Keratinocyte (primary cell): Measurements from ENCODE around the gene TPPP2. TPM values are rescaled to one million over a fixed set of nuclear protein-coding genes. Genes with fewer than 3 reads are reported as not detected.
A peak's percentile ranks its signal among the peaks of the same experiment; 100 is the strongest.

Experiments used
- DNase-seq: peaks from one replicate; pipeline ENCODE4 v3.0.0-alpha.2; 2011; ENCODE audit warnings: low read depth, missing footprints, low spot score
- FAIRE-seq: peaks from 2 replicates; lab custom pipeline; 2011; peaks lifted over from hg19 to GRCh38; lab: Jason Lieb, UNC
- H2AFZ ChIP-seq: 2 replicates; pipeline ENCODE4 v1.6.0; 2012; ENCODE audit warnings: low read length, control low read depth, inconsistent platforms; ENCODE audit not compliant: control insufficient read depth
- H3K27ac ChIP-seq: 2 replicates; pipeline ENCODE4 v1.5.1; 2011; ENCODE audit warnings: low read length; ENCODE audit not compliant: control insufficient read depth, insufficient read depth
- H3K27me3 ChIP-seq: 3 replicates; pipeline ENCODE4 v1.6.0; 2011; ENCODE audit warnings: low read length; ENCODE audit not compliant: control insufficient read depth, insufficient read depth; ENCODE audit errors: extremely low read depth
- H3K36me3 ChIP-seq, 2 experiments: 2 replicates in 1 of 2; 3 replicates in 1 of 2; pipeline ENCODE4 v1.5.1; 2011; ENCODE audit warnings: low read length in 2 of 2, mild to moderate bottlenecking in 1 of 2; ENCODE audit not compliant: control insufficient read depth in 2 of 2, insufficient read depth in 2 of 2; ENCODE audit errors: extremely low read depth in 1 of 2
- H3K4me1 ChIP-seq: 3 replicates; pipeline ENCODE4 v1.5.1; 2011; ENCODE audit warnings: low read length; ENCODE audit not compliant: control insufficient read depth, insufficient read depth; ENCODE audit errors: extremely low read depth
- H3K4me2 ChIP-seq: 3 replicates; pipeline ENCODE4 v1.6.0; 2011; ENCODE audit warnings: low read depth, low read length; ENCODE audit not compliant: control insufficient read depth, insufficient read depth; ENCODE audit errors: extremely low read depth
- H3K4me3 ChIP-seq, 3 experiments: fragments of 200-600 bp in 1 of 3; sonication (generic) in 1 of 3; 2 replicates in 2 of 3; 3 replicates in 1 of 3; pipeline ENCODE4 v1.5.1; 2011 to 2016; ENCODE audit warnings: low read length in 3 of 3, mild to moderate bottlenecking in 3 of 3, control low read depth in 2 of 3, inconsistent platforms in 1 of 3, low read depth in 1 of 3, mixed read lengths in 1 of 3, mixed run types in 1 of 3, moderate library complexity in 1 of 3; ENCODE audit not compliant: control insufficient read depth in 2 of 3, insufficient read depth in 2 of 3; ENCODE audit errors: extremely low read depth in 1 of 3
- H3K79me2 ChIP-seq: 2 replicates; pipeline ENCODE4 v1.6.0; 2012; ENCODE audit warnings: low read length; ENCODE audit not compliant: control insufficient read depth, insufficient read depth
- H3K9ac ChIP-seq: 3 replicates; pipeline ENCODE4 v1.6.0; 2011; ENCODE audit warnings: low read length; ENCODE audit not compliant: control insufficient read depth, insufficient read depth; ENCODE audit errors: extremely low read depth
- H3K9me1 ChIP-seq: 3 replicates; pipeline ENCODE4 v1.6.0; 2011; ENCODE audit warnings: low read length; ENCODE audit not compliant: control insufficient read depth, insufficient read depth; ENCODE audit errors: extremely low read depth
- H3K9me3 ChIP-seq: 2 replicates; pipeline ENCODE4 v1.5.1; 2012; ENCODE audit warnings: low read depth, low read length; ENCODE audit not compliant: control insufficient read depth
- H4K20me1 ChIP-seq: 3 replicates; pipeline ENCODE4 v1.6.0; 2011; ENCODE audit warnings: low read length; ENCODE audit not compliant: control insufficient read depth, insufficient read depth; ENCODE audit errors: extremely low read depth
- CTCF ChIP-seq, 3 experiments: IDR thresholded peaks in 1 of 3; conservative IDR thresholded peaks in 1 of 3; optimal IDR thresholded peaks in 1 of 3; 2 replicates in 2 of 3; 3 replicates in 1 of 3; pipeline versions ENCODE3 to v1.5.1; 2011; ENCODE audit warnings: low read length in 3 of 3, mild to moderate bottlenecking in 3 of 3, moderate library complexity in 2 of 3, control low read depth in 1 of 3, inconsistent platforms in 1 of 3; ENCODE audit not compliant: insufficient read depth in 2 of 3; ENCODE audit errors: extremely low read depth in 1 of 3
- EZH2 ChIP-seq: IDR thresholded peaks from one replicate; pipeline ENCODE4 v1.6.1; 2012; ENCODE audit warnings: inconsistent platforms, mild to moderate bottlenecking, low read length, moderate library complexity
- dilution Hi-C: fragments of 300-500 bp; cut with MboI; formaldehyde crosslinking; loops from one replicate; pipeline ENCODE4 v1.7.0; 2020; ENCODE audit warnings: low sequenced_read_pairs; ENCODE audit not compliant: extremely low pct_ligation_motif_present
- polyA plus RNA-seq, 5 experiments: library from polyadenylated mRNA; depleted of rRNA in 3 of 5; stranded (reverse) in 3 of 5; stranded (forward) in 1 of 5; unstranded in 1 of 5; fragments of >200 nt; gene quantifications; 1 replicate in 1 of 5; 2 replicates in 3 of 5; 3 replicates in 1 of 5; pipeline versions ENCODE4 v1.2.1 to v1.2.3, GENCODE V29; 2011 to 2012; ENCODE audit warnings: missing spikeins in 2 of 5, low read depth in 1 of 5, low replicate concordance in 1 of 5

The TPPP2 gene
- polyA plus RNA-seq, 1 donor (not counting 4 experiments of a cell fraction or from before 2014, with no cell fraction given), result not detected

- dilution Hi-C loops, result no loop called here
- Histone ChIP-seq H4K20me1 (no peaks in the 10 kb centered on the region), H3K79me2 (peaks cover 12% of the 10 kb centered on the region), H3K36me3 (no peaks in the 10 kb centered on the region), H3K9me1 (no peaks in the 10 kb centered on the region), H3K27ac (peak within 1 kb of the TSS; percentile 90), H3K4me3 (peak within 1 kb of the TSS; percentile 39 to 79 (median 68)), H3K4me1 (peaks cover 53% of the 10 kb centered on the region), H3K27me3 (no peaks in the 10 kb centered on the region), H3K9me3 (no peaks in the 10 kb centered on the region), H3K4me2 (peak within 1 kb of the TSS; percentile 96), H2AFZ (peak within 1 kb of the TSS; percentile 71), H3K9ac (peak within 1 kb of the TSS; percentile 81)
- DNase-seq (peak; percentile 99), FAIRE-seq (peak; percentile 92)
- TF ChIP-seq EZH2 (no peak), CTCF (optimal IDR thresholded peaks at IDR 0.05 in 1 of 3, IDR thresholded peaks at IDR 0.05 in 1 of 3, conservative IDR thresholded peaks at IDR 0.05 in 1 of 3; ENCODE audit: extremely low read depth in 1 of 3, insufficient read depth in 2 of 3, low read length in 3 of 3) (no peak)
Observed at GRCh38 chr14:21041676-21042433, 11.8 kb downstream of the TPPP2 start, which contains the start of gene RNASE7. RNASE7 (plus strand) TSS chr14:21042362; CDS start chr14:21042993, 631 bp downstream.

- H3K36me3 ChIP-seq, result no peaks in the 10 kb centered on the region
- peak overlapping the region; percentile 39 to 79 (median 68) for H3K4me3 ChIP-seq
- no peaks in the 10 kb centered on the region for H4K20me1 ChIP-seq
- dilution Hi-C loops, result no loop called here
- H3K4me1 ChIP-seq, result peaks cover 53% of the 10 kb centered on the region
- no peaks in the 10 kb centered on the region for H3K27me3 ChIP-seq
- H3K9me1 ChIP-seq, result no peaks in the 10 kb centered on the region
- no peak overlapping the region for H2AFZ ChIP-seq
- H3K79me2 ChIP-seq, result peaks cover 12% of the 10 kb centered on the region
- TF ChIP-seq CTCF (optimal IDR thresholded peaks at IDR 0.05 in 1 of 3, IDR thresholded peaks at IDR 0.05 in 1 of 3, conservative IDR thresholded peaks at IDR 0.05 in 1 of 3; ENCODE audit: extremely low read depth in 1 of 3, insufficient read depth in 2 of 3, low read length in 3 of 3), result no peak
- TF ChIP-seq EZH2, result no peak
- DNase-seq (no peak), FAIRE-seq (no peak)
- peak overlapping the region; percentile 96 for H3K4me2 ChIP-seq
- H3K9ac ChIP-seq, result peak overlapping the region; percentile 81
- peak overlapping the region; percentile 90 for H3K27ac ChIP-seq
- H3K9me3 ChIP-seq, result no peaks in the 10 kb centered on the region
Observed at GRCh38 chr14:21042918-21043317, 12.9 kb downstream of the TPPP2 start.
